HG03460 (cell line): ENCODE data around the gene MFNG.

Source experiments
- ATAC-seq: cut with Tn5 transposase; IDR thresholded peaks from one replicate; pipeline ENCODE4 v1.9.1; 2021; ENCODE audit not compliant: unreplicated experiment

Gene MFNG

DNA sequence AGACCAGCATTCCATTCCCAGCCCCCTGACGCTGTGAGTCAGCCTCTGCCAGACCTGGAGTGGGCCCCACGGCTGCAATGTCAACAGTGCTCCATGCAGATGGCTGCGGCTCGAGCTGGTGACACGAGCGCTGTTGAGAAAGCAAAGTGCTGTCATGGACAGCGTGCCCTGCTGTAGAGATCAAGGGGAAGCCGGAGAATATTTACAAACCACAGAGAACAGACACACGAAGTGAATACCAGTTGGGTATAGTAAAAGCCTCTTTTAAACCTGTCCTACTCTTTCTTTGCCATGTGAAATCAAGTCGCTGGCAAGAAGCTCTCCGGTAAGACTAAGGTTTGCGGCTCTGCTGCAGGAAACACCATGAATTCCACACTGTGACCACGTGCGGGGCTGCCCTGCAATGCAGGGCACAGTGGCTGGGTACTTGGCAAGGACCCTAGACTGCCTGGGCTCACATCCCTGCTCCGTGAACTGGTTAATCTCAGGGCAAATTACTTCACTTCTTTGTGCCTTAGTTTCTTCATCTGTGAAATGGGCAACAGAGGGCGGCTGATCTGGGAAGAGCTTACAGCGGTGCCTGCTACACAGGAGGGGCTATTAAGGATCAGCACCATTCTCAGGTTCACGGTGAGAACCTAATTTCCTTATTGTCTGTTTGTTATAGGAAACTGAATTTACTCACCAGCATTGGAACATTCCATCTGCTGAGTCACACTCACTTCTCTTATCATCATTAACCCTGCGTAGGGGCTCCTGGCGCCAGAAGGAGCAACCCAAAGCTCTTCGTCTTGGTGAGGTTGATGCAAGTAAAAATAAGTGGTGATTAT is 31.1 kb downstream of the MFNG start:
- no peak for ATAC-seq

DNA sequence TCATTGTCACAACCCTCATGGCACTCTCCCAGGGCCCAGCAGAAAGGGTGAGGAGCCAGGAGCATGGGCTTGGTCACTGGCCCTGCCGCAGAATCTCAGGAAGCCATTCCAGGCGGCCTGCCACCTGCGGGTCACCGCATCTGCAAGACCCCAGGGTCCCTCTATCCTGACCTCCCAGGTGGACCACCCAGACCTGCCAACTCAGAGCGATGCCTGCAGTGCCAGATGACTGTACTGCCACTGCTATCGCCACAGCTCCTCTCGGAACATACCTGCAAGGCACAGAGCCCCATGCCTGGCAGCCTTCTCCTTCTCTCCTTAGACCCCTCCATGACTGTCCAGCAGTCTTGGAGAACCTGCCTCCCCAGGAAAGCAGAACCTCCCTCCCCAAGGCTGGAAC is 32.5 kb downstream of the MFNG start:
- no peak for ATAC-seq

DNA sequence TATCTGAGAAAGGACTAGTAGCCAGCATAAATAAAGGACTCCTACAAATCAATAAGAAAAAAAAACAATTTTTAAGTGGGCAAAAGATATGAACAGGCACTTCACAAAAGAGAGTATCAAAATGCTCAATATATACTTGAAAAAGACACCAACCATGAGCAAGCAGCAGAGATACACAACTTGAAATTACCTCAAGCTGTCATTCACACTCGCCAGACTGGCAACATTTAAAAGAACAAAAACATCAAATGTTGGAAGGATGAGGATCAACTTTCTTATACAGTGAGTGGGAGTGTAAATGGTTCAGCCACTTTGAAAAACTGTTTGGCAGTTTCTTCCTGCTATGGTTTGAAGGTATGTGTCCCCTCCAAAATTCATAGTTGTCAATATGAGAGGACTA is 35.0 kb downstream of the MFNG start:
- ATAC-seq: no peak

DNA sequence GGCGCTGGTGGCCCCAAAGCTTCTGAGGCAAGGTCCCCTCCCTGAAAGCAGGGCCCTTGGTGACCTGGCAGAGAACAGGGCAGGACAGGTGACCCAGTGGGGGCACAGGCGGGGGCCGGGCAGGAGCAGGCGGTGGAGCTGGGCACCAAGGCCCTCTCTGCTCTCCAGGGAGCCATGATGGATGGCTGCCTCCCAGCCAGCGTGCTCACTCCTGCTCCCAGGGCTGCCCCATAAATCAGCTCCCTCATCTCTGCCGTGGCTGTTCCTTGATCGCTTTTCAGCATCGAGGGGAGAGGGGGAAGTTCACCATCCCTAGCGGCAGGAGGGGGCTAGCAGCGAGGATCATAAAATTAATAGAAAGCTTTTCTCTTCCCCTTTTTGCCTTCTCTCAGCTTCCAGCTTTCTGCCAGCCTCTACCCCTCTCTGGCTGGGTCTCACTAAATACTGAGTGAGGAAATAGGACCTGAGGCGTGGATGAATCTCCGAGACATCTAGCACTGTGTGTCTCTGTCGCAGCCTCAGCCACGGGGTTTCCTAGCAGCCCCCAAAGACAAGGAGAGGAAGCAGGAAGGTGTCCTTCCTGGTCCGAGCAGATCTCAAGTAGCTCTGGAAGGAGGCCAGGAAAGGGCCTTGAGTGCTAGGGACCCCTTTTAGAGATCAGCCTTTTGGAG is 36.7 kb downstream of the MFNG start:
- ATAC-seq: no peak

DNA sequence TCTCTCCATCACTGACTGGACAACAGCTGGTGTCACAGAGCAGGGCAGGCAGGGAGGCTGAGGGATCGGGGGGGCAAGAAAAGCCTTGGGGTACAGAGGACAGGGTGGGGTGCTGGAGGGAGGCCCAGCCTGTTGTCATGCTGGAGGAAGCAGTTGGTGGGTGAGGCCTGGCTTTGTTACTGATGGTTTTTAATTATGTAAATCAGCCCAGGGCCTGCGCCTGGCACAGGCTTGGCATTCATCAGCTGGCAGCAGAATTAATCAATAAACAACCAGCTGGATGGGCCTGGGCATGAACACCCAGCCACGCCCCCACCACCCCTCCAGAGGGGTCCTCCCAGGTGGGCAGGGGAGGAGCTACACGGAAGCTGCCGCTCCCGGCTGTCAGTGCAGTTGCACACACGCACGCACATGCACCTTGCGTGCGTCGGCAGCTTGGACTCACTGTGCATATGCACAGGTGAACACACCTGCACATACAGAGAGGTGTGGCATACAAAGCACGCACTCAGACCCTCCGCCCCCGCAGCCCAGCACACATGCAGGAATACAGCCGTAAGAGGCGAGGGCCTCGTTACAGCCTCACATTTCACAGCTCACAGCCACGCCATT is 37.6 kb downstream of the MFNG start:
- no peak for ATAC-seq

DNA sequence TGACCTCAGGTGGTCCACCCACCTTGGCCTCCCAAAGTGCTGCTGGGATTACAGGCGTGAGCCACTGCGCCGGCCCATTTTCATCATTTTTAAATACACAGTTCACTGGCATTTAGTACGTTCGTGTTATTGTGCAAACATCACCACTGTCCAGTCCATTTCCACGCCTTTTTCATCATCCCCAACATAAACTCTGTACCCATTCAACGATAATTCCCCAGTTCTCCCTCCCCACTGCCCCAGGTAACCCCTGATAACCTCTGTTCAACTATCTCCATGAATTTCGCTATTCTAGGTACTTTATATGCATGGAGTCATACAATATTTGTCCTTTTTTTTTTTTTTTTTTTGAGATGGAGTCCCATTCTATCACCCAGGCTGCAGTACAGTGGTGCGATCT is 40.7 kb downstream of the MFNG start:
- ATAC-seq: no peak

DNA sequence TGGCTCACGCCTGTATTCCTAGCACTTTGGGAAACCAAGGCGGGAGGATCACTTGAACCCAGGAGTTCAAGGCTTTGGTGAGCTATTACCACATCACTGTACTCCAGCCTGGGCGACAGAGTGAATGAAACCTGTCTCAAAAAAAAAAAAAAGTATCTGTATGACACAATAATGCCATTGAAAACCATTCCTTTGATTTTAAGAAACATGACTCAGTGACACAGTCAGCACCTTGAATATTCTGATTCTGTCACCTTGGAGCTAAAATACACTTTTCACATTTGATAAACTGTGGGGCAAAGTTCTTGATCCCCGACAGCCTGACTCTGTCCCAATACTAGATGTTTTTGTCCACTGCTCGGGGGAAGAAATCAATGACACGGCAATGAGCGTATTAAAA is 42.2 kb downstream of the MFNG start:
- no peak for ATAC-seq

DNA sequence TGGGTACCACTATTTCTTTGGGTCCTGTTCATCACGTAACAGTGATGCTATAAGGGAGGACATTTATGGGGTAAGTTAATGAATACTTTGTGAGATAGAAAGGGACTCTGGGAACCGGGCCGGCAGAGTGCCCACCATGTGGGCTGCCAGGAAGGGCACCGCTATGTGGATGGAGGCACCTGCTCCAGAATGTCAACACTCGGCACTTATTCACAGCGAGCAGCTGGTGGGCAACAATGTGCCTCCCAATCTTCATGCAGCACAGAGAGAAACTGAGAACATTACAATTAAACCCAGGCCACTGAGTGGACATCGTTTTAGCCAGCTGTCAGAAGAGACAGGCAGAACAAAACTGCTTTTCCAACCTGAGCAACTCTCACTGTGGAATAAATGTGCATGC is 43.1 kb downstream of the MFNG start:
- ATAC-seq: no peak

DNA sequence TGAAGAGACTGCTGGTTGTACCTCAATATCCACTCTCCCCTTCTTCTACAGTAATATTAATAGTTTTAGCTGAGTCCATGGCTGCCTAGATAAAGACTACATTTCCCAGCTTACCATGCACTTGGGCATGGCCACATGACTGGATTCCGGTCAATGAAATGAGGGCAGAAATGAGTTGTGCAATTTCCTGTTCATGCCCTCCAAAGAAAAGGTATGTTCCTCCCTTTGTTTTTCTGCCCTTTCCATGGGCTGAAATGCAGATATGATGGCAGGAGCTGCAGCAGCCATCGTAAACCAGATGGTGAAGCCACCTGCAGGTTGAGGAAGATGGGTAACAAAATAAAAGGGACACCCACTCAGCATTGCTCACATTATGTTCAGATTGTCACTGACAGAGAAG is 43.6 kb downstream of the MFNG start:
- ATAC-seq: no peak

DNA sequence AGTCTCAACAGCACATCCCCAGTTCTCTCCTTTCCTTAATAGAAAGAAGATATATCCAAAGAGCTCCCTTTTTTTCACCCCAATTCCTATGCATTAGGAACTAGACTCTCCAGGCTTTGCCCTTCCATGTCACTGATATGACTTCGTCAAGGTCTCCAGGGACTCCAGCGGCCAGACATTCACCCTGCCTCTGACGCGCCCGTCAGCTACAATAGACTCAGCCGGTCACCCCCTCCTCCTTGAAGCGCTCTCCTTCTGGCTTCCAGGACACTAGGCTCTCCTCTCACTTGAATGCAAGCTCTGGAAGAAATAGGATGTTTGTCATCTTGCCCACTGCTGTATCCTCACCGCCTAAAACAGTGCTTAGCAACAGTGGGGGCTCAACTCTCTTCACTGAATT is 44.0 kb downstream of the MFNG start:
- ATAC-seq: no peak

DNA sequence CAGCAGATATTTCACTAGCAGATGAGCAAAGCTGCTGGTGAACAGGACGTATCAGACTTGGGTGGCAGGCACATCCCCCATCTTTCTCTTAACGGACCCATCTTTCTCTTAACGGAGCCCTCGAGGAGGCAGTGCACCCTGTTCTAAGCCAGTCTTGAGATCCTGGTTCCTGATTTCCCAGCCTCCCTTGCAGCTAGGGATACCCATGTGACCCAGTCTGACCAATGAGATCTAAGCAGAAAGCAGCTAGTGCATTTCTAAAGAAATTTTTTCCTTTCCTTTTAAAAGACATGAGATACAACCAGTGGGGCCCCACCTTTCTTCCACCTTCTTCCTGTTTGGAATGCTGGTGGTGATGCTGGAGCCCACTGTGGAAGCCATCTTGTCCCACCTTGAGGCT is 45.3 kb downstream of the MFNG start:
- ATAC-seq: no peak

DNA sequence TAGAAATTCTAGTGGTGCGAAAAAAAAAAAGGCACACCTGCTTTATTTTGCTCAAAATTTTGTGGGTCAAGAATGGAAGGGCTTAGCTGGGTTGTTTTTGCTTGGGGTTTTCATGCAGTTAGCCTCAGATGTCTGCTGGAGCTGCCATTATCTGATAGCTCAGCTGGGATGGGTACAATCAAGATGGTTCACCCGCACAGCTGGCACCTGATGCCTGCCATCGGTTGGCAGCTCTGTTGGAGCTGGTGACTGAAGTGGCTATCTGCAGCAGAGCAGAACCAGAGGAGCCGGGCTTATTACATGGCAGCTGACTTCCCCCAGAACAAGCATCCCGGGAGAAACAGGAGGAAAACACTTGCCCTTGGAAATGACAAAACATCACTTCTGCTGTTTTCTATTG is 46.8 kb downstream of the MFNG start:
- no peak for ATAC-seq

DNA sequence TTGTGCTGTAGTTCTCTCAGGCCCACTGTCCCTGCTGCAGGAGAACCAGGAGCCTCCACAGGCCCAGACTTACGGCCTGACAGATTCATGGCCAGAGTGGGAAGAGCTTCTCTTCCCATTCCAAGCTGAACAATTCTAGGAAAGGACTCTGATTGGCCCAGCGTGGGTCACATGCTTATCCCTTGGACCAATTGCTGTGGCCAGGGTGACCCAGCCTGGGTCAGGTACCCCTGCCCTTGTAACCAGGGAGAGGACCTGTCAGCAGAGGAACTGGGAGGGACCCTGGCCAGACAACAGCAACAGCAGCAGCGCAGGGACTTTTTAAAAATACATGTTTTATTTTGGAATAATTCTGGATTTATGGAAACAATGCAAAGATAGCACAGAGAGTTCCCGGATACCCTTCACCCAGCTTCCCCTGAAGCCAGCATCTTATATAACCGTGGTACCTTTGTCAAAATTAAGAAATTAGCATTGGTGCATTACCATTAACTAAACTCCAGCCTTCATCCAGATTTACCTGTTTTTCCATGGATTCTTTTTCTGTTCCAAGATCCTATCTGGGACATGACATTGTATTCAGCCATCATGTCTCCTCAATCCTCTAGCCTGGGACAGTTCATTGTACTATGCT is 50.1 kb downstream of the MFNG start:
- no peak for ATAC-seq

DNA sequence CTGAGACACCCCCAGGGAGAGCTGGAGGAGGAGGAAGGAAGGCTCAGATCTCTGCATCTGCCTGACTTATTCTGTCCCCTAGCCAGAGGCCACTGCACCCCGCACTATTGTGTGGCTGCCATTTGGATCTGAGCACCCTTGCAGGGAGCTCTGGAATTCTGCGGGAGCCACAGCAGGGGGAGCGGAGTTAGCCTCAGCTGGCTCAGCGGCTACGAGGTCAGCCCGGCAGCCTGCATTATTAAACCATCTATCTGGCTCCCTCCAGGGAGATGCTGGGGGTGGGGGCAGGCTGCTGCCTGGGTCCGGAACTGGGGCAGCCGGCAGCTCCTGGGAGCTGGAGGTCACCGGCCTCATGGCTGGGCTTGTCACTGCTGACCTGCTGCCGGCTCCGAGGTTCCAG is 52.4 kb downstream of the MFNG start:
- ATAC-seq: no peak

DNA sequence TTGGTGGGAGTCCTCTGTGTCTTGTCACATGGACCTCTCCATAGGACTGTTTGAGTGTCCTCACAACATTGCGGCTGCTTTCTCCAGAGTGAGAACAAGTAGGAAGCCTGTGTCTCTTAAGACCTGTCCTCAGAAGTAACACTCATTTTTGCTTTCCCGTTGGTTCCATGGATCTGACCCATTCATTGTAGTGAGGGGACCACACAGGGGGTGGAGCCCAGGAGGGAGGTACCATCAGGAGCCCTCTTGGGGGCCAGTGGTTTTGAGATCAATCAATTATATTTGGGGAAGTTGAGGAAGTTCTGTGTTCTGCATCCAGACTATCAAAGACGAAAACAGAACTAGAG is 53.5 kb downstream of the MFNG start:
- no peak for ATAC-seq

DNA sequence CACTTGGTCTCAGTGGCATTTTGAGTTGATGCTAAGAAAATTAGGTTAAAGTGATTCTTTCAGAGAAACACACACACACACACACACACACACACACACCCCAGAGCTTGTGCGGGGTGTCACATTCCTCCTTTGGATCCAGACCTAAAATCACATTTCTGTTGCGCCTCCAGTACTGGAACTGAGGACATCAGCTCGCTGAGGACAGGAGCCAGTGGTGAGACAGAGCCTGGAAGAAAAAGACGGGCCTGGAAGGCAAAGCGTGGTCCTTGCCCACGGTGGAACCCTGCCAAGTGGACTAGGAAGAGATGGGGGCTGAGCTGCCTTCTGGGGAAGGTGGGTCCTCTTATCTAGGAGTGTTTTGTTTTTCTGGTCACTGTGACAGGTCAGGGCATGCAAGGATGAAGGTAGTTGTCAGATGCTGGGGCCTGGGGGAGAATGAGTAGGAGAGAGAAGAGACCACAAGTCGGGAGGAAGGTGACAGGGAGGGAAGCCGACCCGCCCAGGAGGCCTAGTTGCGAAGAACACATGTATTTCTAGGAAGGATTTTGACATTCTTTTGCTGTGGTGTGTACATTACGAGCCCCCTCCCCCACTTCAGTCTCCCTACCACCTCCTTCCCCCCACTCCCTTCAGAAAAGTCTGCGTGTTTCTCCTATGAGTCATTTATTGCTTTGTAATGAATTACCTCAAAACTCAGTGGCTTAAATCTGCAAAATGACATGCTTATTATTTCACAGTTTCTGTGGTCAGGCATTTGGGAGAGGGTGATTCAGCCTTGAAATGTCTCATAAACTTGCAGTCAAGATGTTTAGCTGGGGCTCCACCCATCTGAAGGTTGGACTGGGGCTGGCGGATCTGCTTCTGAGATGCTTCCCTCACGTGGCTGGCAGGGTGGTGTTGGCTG is 54.1 kb downstream of the MFNG start:
- ATAC-seq: no peak

DNA sequence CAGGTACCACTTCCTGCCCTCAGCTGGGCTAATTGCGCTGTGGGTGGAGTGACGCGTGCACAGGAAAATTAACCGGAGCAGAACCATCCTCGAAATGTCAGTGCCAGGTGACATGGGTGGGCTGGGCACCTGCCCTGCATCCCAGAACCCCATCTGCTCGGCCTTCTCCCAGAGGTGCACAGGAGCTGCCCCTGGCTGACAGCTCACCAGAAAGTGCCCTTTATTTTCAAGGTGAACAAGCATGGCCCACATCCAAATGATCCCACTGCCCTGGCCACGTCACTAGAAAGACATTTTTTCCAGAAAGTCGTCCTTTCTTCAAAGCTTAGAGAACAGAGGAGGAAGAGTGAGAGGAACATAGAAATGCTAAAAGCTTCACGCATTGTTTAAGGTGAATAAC is 54.8 kb downstream of the MFNG start:
- ATAC-seq: no peak

DNA sequence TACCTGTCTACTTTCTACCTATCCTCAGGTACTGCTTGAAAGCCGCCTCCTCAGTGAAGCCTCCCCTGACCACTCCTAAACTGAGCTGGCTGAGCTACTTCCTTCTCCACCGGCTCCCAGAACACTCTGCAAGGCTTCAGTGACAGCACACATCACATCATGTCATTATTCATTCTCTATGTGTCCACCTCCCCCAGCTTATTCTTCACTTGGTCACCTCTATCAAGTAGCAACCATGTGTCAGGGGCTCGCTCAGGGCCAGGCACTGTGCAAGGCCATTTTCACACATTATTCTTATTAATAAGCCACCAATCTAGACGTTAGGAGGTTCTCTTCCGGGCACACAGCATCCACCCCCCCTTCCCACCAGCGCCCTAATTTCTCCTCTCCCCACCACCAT is 55.2 kb downstream of the MFNG start:
- ATAC-seq: no peak

DNA sequence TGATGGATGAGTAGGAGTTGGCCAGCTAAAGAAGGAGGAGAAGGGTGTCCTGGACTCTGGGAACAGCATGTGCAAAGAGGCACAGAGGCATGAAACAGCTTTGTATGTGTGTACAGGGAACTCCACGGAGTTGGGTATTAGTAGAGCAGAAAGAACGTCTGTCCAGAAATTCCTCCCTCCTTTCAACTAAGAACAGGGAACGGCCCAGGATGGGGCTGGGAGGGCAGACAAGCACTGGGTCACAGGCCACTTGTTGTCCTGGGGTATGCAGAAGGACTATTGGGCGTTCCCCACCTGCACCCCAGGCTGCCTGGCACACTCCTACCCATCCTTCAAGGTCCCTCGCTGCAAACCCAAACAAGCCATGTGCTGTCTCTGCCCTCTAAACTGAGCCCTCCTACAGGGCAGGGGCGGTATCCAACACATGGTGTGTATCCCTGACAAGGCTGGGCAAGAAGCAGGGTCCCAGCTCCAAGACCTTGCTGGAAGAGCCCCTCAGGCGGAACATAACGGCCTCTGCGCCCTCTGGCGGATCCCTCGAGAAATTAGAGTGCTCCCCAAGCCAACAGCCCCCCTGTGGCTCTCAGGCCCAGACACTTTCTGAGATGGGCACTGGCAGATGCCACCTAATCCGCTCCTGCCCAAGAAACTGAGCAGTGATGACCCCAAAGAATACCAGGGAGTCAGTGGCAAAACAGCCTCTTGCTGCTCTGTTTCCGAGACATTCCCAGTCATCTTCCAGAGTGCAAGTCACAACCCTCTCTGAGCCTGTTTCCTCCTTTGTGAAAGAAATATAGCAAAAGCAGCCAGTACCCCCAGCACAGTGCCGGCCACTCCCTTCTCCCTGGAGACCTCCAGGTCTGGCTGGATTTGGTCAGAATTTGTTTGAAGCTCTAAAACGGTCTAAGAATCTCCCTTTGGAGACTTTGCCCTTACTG is 57.3 kb downstream of the MFNG start:
- no peak for ATAC-seq
